Keratinocyte (primary cell): ENCODE results near the gene ARL5A. TPM values are rescaled to one million over a fixed set of nuclear protein-coding genes. Genes with fewer than 3 reads are reported as not detected.

Experiments
- DNase-seq: peaks from one replicate; pipeline ENCODE4 v3.0.0-alpha.2; 2011; ENCODE audit warnings: low read depth, missing footprints, low spot score
- FAIRE-seq: peaks from 2 replicates; lab custom pipeline; 2011; peaks lifted over from hg19 to GRCh38; lab: Jason Lieb, UNC
- H2AFZ ChIP-seq: 2 replicates; pipeline ENCODE4 v1.6.0; 2012; ENCODE audit warnings: low read length, control low read depth, inconsistent platforms; ENCODE audit not compliant: control insufficient read depth
- H3K27ac ChIP-seq: 2 replicates; pipeline ENCODE4 v1.5.1; 2011; ENCODE audit warnings: low read length; ENCODE audit not compliant: control insufficient read depth, insufficient read depth
- H3K27me3 ChIP-seq: 3 replicates; pipeline ENCODE4 v1.6.0; 2011; ENCODE audit warnings: low read length; ENCODE audit not compliant: control insufficient read depth, insufficient read depth; ENCODE audit errors: extremely low read depth
- H3K36me3 ChIP-seq, 2 experiments: 2 replicates in 1 of 2; 3 replicates in 1 of 2; pipeline ENCODE4 v1.5.1; 2011; ENCODE audit warnings: low read length in 2 of 2, mild to moderate bottlenecking in 1 of 2; ENCODE audit not compliant: control insufficient read depth in 2 of 2, insufficient read depth in 2 of 2; ENCODE audit errors: extremely low read depth in 1 of 2
- H3K4me1 ChIP-seq: 3 replicates; pipeline ENCODE4 v1.5.1; 2011; ENCODE audit warnings: low read length; ENCODE audit not compliant: control insufficient read depth, insufficient read depth; ENCODE audit errors: extremely low read depth
- H3K4me2 ChIP-seq: 3 replicates; pipeline ENCODE4 v1.6.0; 2011; ENCODE audit warnings: low read depth, low read length; ENCODE audit not compliant: control insufficient read depth, insufficient read depth; ENCODE audit errors: extremely low read depth
- H3K4me3 ChIP-seq, 3 experiments: fragments of 200-600 bp in 1 of 3; sonication (generic) in 1 of 3; 2 replicates in 2 of 3; 3 replicates in 1 of 3; pipeline ENCODE4 v1.5.1; 2011 to 2016; ENCODE audit warnings: low read length in 3 of 3, mild to moderate bottlenecking in 3 of 3, control low read depth in 2 of 3, inconsistent platforms in 1 of 3, low read depth in 1 of 3, mixed read lengths in 1 of 3, mixed run types in 1 of 3, moderate library complexity in 1 of 3; ENCODE audit not compliant: control insufficient read depth in 2 of 3, insufficient read depth in 2 of 3; ENCODE audit errors: extremely low read depth in 1 of 3
- H3K79me2 ChIP-seq: 2 replicates; pipeline ENCODE4 v1.6.0; 2012; ENCODE audit warnings: low read length; ENCODE audit not compliant: control insufficient read depth, insufficient read depth
- H3K9ac ChIP-seq: 3 replicates; pipeline ENCODE4 v1.6.0; 2011; ENCODE audit warnings: low read length; ENCODE audit not compliant: control insufficient read depth, insufficient read depth; ENCODE audit errors: extremely low read depth
- H3K9me1 ChIP-seq: 3 replicates; pipeline ENCODE4 v1.6.0; 2011; ENCODE audit warnings: low read length; ENCODE audit not compliant: control insufficient read depth, insufficient read depth; ENCODE audit errors: extremely low read depth
- H3K9me3 ChIP-seq: 2 replicates; pipeline ENCODE4 v1.5.1; 2012; ENCODE audit warnings: low read depth, low read length; ENCODE audit not compliant: control insufficient read depth
- H4K20me1 ChIP-seq: 3 replicates; pipeline ENCODE4 v1.6.0; 2011; ENCODE audit warnings: low read length; ENCODE audit not compliant: control insufficient read depth, insufficient read depth; ENCODE audit errors: extremely low read depth
- CTCF ChIP-seq, 3 experiments: IDR thresholded peaks in 1 of 3; conservative IDR thresholded peaks in 1 of 3; optimal IDR thresholded peaks in 1 of 3; 2 replicates in 2 of 3; 3 replicates in 1 of 3; pipeline versions ENCODE3 to v1.5.1; 2011; ENCODE audit warnings: low read length in 3 of 3, mild to moderate bottlenecking in 3 of 3, moderate library complexity in 2 of 3, control low read depth in 1 of 3, inconsistent platforms in 1 of 3; ENCODE audit not compliant: insufficient read depth in 2 of 3; ENCODE audit errors: extremely low read depth in 1 of 3
- EZH2 ChIP-seq: IDR thresholded peaks from one replicate; pipeline ENCODE4 v1.6.1; 2012; ENCODE audit warnings: inconsistent platforms, mild to moderate bottlenecking, low read length, moderate library complexity
- dilution Hi-C: fragments of 300-500 bp; cut with MboI; formaldehyde crosslinking; loops from one replicate; pipeline ENCODE4 v1.7.0; 2020; ENCODE audit warnings: low sequenced_read_pairs; ENCODE audit not compliant: extremely low pct_ligation_motif_present
- polyA plus RNA-seq, 5 experiments: library from polyadenylated mRNA; depleted of rRNA in 3 of 5; stranded (reverse) in 3 of 5; stranded (forward) in 1 of 5; unstranded in 1 of 5; fragments of >200 nt; gene quantifications; 1 replicate in 1 of 5; 2 replicates in 3 of 5; 3 replicates in 1 of 5; pipeline versions ENCODE4 v1.2.1 to v1.2.3, GENCODE V29; 2011 to 2012; ENCODE audit warnings: missing spikeins in 2 of 5, low read depth in 1 of 5, low replicate concordance in 1 of 5

Gene ARL5A
- polyA plus RNA-seq, 1 donor (not counting 4 experiments of a cell fraction or from before 2014, with no cell fraction given), result 25.5 TPM

- FAIRE-seq, result no peak
- no peak overlapping the region for H3K27ac ChIP-seq
These were observed 12.2 kb upstream of the ARL5A start for GRCh38 chr2:151840216-151841046.

GRCh38 chr2:151837926-151838325 is 9.7 kb upstream of the ARL5A start:
- DNase-seq (no peak), FAIRE-seq (no peak)
- H3K27ac ChIP-seq, result no peak overlapping the region
- no peaks in the 10 kb centered on the region for H3K27me3 ChIP-seq
- H4K20me1 ChIP-seq, result no peaks in the 10 kb centered on the region
- no peaks in the 10 kb centered on the region for H3K9me3 ChIP-seq
- dilution Hi-C loops, result no loop called here
- no peak for TF ChIP-seq EZH2
- no peak for TF ChIP-seq CTCF (optimal IDR thresholded peaks at IDR 0.05 in 1 of 3, IDR thresholded peaks at IDR 0.05 in 1 of 3, conservative IDR thresholded peaks at IDR 0.05 in 1 of 3; ENCODE audit: extremely low read depth in 1 of 3, insufficient read depth in 2 of 3, low read length in 3 of 3)
- H3K79me2 ChIP-seq, result no peaks in the 10 kb centered on the region
- H2AFZ ChIP-seq, result no peak overlapping the region
- H3K36me3 ChIP-seq, result no peaks in the 10 kb centered on the region
- no peak overlapping the region for H3K9ac ChIP-seq
- H3K4me2 ChIP-seq, result no peak overlapping the region
- H3K4me3 ChIP-seq, result no peak overlapping the region
- no peaks in the 10 kb centered on the region for H3K9me1 ChIP-seq
- no peaks in the 10 kb centered on the region for H3K4me1 ChIP-seq

More at GRCh38 chr2:151840216-151841046, 12.2 kb upstream of the ARL5A start:
- no peaks in the 10 kb centered on the region for H3K79me2 ChIP-seq
- H3K9ac ChIP-seq, result no peak overlapping the region
- H2AFZ ChIP-seq, result no peak overlapping the region
- H4K20me1 ChIP-seq, result no peaks in the 10 kb centered on the region
- no peaks in the 10 kb centered on the region for H3K36me3 ChIP-seq
- no peaks in the 10 kb centered on the region for H3K27me3 ChIP-seq
- no peak overlapping the region for H3K4me3 ChIP-seq
- dilution Hi-C loops, result no loop called here
- no peaks in the 10 kb centered on the region for H3K9me3 ChIP-seq
- no peak for DNase-seq
- H3K4me1 ChIP-seq, result no peaks in the 10 kb centered on the region
- H3K4me2 ChIP-seq, result no peak overlapping the region
- TF ChIP-seq EZH2 (no peak), CTCF (optimal IDR thresholded peaks at IDR 0.05 in 1 of 3, IDR thresholded peaks at IDR 0.05 in 1 of 3, conservative IDR thresholded peaks at IDR 0.05 in 1 of 3; ENCODE audit: extremely low read depth in 1 of 3, insufficient read depth in 2 of 3, low read length in 3 of 3) (no peak)
- no peaks in the 10 kb centered on the region for H3K9me1 ChIP-seq
